Fibroblast of mammary gland (primary cell): ENCODE measurements around the gene FER1L5.

ENCODE experiments used
- DNase-seq: peaks from one replicate; pipeline ENCODE4 v3.0.0-alpha.2; 2010; ENCODE audit warnings: low read depth
- H3K4me3 ChIP-seq: 2 replicates; pipeline ENCODE4 v1.5.1; 2011; ENCODE audit warnings: low read depth, mild to moderate bottlenecking, low read length, moderate library complexity; ENCODE audit not compliant: control insufficient read depth
- CTCF ChIP-seq: conservative IDR thresholded peaks from 2 replicates; pipeline ENCODE4 v1.5.1; 2011; ENCODE audit warnings: low read depth, low read length, inconsistent platforms; ENCODE audit not compliant: control insufficient read depth, insufficient read depth

Gene FER1L5

GRCh38 chr2:96685577-96686459, 43.3 kb downstream of the FER1L5 start:
- peak; percentile 3 for DNase-seq
- no peak for TF ChIP-seq CTCF
- H3K4me3 ChIP-seq = no peak overlapping the region

- DNase-seq = no peak
- TF ChIP-seq CTCF = no peak
- no peak overlapping the region for H3K4me3 ChIP-seq
Measured at GRCh38 chr2:96687266-96687665, 44.7 kb downstream of the FER1L5 start.

- TF ChIP-seq CTCF = no peak
- no peak overlapping the region for H3K4me3 ChIP-seq
- DNase-seq = no peak
Measured at GRCh38 chr2:96687711-96688640, 45.4 kb downstream of the FER1L5 start.

DNA sequence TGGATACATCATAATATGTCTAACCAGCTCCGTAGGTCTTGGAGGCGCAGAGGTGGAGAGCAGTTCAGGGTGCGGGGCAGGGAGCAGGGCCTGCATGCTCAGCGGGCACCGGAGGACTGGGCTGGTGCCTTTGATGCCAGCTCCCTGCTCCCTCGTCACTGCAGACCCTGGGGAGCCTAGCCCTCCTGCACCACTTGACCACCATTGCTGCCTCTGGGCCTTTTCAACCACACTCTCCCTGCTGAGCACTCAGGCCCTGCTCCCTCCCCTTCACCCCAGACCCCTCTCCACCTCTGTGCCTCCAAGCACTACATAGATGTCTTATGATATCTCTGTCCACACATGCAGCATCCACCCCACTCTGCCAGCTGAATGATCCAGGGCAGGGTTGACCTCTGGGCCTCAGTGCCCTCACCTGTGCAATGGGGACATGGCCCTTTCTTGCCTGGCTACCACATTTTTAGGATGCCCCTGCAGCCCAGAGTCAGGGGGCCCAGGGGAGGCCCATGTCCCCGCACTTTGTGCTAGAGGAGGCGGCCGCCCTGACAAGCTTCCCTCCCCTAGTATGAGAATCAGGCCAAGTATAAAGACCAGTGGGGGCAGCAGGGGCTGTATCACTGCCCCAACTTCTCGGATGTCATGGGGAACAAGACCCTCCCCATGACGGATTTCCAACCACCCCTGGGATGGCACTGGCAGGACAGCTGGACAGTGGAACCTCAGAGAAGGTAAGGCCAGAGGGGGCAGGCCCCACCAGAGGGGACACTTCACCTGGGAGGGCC, 46.3 kb downstream of the FER1L5 start:
- no peak for DNase-seq
- no peak overlapping the region for H3K4me3 ChIP-seq
- TF ChIP-seq CTCF = no peak

- DNase-seq = no peak
- H3K4me3 ChIP-seq = no peak overlapping the region
- no peak for TF ChIP-seq CTCF
Measured at GRCh38 chr2:96689431-96689991, 46.9 kb downstream of the FER1L5 start.

- H3K4me3 ChIP-seq = no peak overlapping the region
- no peak for TF ChIP-seq CTCF
- DNase-seq = no peak
Measured at GRCh38 chr2:96690306-96691021, 47.9 kb downstream of the FER1L5 start.
